HG02642 (cell line): ENCODE results near the gene ATP13A4.

ENCODE experiments used
- ATAC-seq: cut with Tn5 transposase; IDR thresholded peaks from one replicate; pipeline ENCODE4 v1.9.1; 2021; ENCODE audit warnings: mild to moderate bottlenecking; ENCODE audit not compliant: unreplicated experiment, poor library complexity

Gene ATP13A4

GRCh38 chr3:193499801-193500485 is 54.8 kb downstream of the ATP13A4 start:
- ATAC-seq = no peak

GRCh38 chr3:193499136-193499770 is 55.4 kb downstream of the ATP13A4 start:
- ATAC-seq = no peak

GRCh38 chr3:193498215-193498614 is 56.5 kb downstream of the ATP13A4 start:
- no peak for ATAC-seq

GRCh38 chr3:193496658-193497057 is 58.0 kb downstream of the ATP13A4 start:
- no peak for ATAC-seq

- ATAC-seq = no peak
These were observed 63.7 kb downstream of the ATP13A4 start for GRCh38 chr3:193491026-193491425.

- no peak for ATAC-seq
These were observed 64.1 kb downstream of the ATP13A4 start for GRCh38 chr3:193490580-193490979.

- no peak for ATAC-seq
These were observed 64.7 kb downstream of the ATP13A4 start for GRCh38 chr3:193489949-193490348.

- no peak for ATAC-seq
These were observed 66.0 kb downstream of the ATP13A4 start for GRCh38 chr3:193488741-193489140.

DNA sequence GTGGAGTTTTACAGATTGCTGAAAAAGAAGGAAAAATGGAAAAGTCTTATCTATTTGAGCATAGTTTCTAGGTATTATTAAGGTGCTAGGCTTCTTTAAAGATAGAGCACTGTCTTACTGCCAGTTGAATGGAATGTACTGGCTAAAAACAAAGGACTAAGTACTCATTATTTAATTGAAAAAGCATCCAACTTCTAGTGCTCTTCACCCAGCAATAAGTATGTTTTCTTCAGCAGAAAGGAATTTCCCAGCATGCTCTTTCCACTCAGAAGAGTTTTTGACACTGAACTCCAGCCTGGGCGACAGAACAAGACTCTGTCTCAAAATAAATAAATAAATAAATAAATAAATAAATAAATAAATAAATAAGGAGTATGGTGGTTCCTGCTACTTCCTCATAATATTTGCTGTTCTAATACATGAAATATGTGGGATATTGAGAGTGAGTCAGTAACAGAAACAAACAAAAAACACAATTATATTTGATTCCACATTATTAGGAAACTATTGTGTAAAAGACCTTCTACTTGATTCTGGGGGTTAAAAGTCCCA is 70.6 kb downstream of the ATP13A4 start:
- ATAC-seq = no peak

- ATAC-seq = no peak
These were observed 73.3 kb downstream of the ATP13A4 start for GRCh38 chr3:193481436-193481835.

DNA sequence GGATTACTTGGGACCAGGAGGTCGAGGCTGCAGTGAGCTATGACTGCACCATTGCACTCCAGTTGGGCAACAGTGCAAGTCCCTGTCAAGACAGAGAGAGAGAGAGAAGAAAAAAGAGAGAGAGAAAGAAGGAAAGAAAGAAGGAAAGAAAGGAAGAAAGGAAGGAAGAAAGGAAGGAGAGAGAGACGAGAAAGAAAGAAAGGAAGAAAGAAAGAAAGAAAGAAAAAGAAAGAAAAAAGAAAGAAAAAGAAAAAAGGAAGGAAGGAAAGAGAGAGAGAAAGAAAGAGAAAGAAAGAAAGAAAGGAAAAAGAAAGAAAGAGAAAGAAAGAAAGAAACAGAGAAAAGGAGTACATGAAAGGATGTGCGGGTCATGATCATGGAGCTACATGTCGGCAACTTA is 80.2 kb downstream of the ATP13A4 start:
- ATAC-seq = no peak

DNA sequence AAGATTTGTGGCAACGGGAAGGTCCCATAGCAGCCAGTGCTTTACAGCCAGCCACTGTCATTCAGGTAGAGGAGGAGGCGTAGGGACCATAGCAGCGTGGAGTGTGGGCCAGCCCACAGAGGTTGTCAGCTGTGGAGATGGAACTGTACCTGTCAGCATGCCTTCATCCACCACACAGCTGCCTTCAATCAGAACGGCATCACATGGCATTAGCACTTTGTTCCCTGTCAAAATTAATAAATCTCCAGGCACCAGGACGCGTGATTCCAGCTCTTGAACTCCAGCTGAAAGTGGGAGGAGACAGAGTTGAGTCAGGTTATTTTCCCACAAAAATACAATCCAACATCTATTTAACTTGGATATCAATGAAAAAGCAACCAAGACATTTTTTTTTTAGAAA is 84.0 kb downstream of the ATP13A4 start:
- ATAC-seq = no peak

DNA sequence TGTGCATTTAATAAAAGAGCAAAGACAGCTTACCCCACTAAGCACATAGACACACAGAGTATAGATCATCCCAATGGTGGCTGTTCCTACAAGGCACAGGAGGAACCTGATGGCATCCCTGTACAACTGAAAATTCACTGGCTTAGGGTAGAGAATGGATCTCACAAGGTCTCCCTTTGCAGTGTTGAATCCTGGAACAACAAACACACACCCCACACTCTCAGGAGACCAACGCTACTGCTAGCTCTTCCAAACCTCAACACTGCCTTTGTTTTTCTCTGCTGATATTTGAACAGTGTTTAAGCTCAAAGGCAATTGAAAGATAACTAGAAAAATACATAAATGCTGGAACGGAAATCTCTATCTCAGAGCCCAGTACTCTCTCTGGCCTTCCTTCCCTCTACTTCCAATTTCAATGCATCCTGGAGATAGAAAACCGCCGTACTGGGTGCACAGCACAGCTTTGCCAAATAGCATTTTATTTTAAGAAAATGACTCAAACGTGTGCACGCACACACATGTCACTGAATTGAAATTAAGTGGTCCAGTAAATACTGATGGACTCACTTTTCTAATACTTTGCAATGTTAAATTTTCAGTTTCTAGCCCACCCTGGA is 88.6 kb downstream of the ATP13A4 start:
- no peak for ATAC-seq

GRCh38 chr3:193464889-193465288 is 89.8 kb downstream of the ATP13A4 start:
- no peak for ATAC-seq

- ATAC-seq = no peak
These were observed 97.2 kb downstream of the ATP13A4 start for GRCh38 chr3:193457526-193457925.

- no peak for ATAC-seq
These were observed 102.4 kb downstream of the ATP13A4 start for GRCh38 chr3:193452338-193452737.

DNA sequence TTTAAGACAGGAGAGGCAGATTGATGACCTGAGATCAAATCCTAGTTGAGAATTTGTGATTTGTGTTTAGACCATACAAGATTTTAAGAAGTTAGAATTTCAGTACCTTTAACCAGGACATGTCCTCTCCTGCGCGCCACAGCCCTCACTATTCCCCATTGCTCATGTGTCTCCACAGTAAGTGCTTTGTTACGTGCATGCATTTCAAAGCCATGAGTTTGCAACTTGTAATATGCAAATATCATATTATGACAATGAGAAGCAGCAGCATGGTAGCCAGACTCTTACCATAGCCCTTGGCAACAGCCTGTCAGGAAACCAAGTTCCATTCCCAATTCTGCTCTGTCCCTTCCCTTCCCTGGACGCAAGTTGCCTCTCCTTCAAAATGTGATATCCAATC is 102.8 kb downstream of the ATP13A4 start:
- ATAC-seq = no peak

- no peak for ATAC-seq
These were observed 107.6 kb downstream of the ATP13A4 start for GRCh38 chr3:193446965-193447602.

DNA sequence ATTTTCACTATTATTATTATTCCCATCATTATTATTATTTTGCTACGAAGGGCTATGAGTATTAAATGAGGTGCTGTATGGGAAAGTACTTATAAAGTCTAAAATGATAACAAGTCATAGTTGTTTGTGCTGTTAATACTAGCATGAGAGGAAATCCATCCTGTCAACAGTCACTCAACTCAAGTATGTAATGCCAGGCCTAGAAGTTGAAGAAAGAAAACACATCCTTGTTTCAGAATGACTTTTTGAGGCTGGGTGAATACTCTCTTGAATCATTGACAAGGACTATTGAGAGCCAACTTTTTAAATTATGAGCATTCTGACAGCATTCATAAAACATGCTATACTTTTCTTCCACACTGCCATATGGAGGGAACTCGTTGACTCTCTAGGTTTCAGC is 115.3 kb downstream of the ATP13A4 start:
- ATAC-seq = no peak

DNA sequence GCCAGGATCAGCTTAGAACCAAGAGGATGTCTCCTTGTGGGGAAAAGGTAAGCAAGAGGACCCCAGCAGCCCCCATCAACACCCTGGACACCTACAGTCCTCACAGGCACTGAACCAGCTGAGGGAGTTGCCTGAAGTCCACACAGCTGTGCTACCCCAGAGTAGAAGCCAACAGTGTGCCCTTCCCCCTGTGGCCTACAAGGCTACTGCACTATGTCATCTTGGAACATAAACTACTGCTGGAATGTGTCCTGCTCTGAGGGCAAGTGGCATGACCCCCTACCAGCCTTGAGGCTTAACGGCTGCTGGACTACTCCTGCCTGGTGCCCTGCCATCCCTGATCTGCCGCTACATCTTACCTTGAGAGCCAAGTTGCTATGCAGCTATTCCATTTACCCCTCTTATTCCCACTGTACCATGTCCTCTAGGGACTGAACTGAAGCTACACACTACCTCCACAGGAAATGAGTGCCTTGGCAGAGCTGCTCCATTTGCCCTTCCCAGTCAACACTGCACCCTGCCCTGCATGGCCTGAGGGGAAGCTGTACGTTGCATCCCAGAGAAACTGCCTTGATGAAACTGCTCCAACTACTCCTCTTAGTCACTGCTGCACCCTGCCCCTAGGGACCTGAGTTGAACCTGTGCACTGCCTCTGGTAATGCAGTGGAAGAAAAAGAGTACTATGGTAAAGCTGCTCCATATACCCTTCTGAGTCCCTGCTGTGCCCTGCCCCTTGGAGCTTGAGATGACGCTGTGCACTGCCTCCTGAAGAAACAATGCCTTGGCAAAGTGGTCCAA is 135.9 kb downstream of the ATP13A4 start:
- no peak for ATAC-seq
